Body of pancreas (tissue), 4 donors: ENCODE results near the gene PASD1. TPM values are rescaled to one million over a fixed set of nuclear protein-coding genes. Genes with fewer than 3 reads are reported as not detected.

ENCODE experiments used
- ATAC-seq: fragments of 150-250 bp; one replicate; pipeline ENCODE4 v1.9.1; 2016
- DNase-seq, 4 donors: peaks; one replicate each; pipeline ENCODE4 v3.0.0-alpha.2; 2019
- H3K27ac ChIP-seq, 4 donors: fragments of 200-600 bp; sonication (generic); 1 replicate in 3 of 4; 2 replicates in 1 of 4; pipeline versions ENCODE4 v1.5.1 to v1.6.1; 2016 to 2019; ENCODE audit warnings: mild to moderate bottlenecking in 1 of 4, mixed read lengths in 1 of 4, moderate library complexity in 1 of 4
- H3K27me3 ChIP-seq, 2 donors: fragments of 200-600 bp; sonication (generic); one replicate each; pipeline ENCODE4 v1.6.0; 2016; ENCODE audit warnings: mild to moderate bottlenecking in 1 of 2
- H3K36me3 ChIP-seq, 2 donors: fragments of 200-600 bp; sonication (generic); replicated peaks in 1 of 2; 2 replicates each; pipeline ENCODE4 v1.5.1; 2016; ENCODE audit warnings: low read depth in 2 of 2; ENCODE audit not compliant: insufficient read depth in 1 of 2
- H3K4me1 ChIP-seq: fragments of 200-600 bp; sonication (generic); one replicate; pipeline ENCODE4 v1.6.0; 2016
- H3K4me3 ChIP-seq, 2 donors: fragments of 200-600 bp; sonication (generic); 1 replicate in 1 of 2; 2 replicates in 1 of 2; pipeline ENCODE4 v1.5.1; 2016 to 2019
- H3K9me3 ChIP-seq, 3 donors: fragments of 200-600 bp; sonication (generic); 1 replicate in 2 of 3; 2 replicates in 1 of 3; pipeline ENCODE4 v1.5.1; 2016
- POLR2A ChIP-seq, 3 donors: fragments of 450-650 bp; IDR thresholded peaks; one replicate each; pipeline ENCODE4 v1.6.1; 2016; ENCODE audit warnings: antibody characterized with exemption in 3 of 3, mild to moderate bottlenecking in 2 of 3
- WGBS, 2 donors: methylation state at CpG; one replicate each; pipeline ENCODE4 v1.1.5; 2017; 5-methylcytosine and 5-hydroxymethylcytosine counted together
- intact Hi-C: fragments of 100-400 bp; cut with DNase I; formaldehyde crosslinking; loops from one replicate; pipeline ENCODE4 v1.15.1; 2023
- total RNA-seq, 2 donors: library from RNA; depleted of rRNA; stranded (reverse); fragments of >200 nt; gene quantifications; one replicate each; pipeline ENCODE4 v1.1.0, GENCODE V29; 2016
- TF ChIP-seq, protein P1 (sequence below), 7 experiments: fragments of 450-650 bp in 4 of 7; fragments of 200-600 bp in 3 of 7; sonication (generic) in 3 of 7; IDR thresholded peaks; one replicate each; pipeline ENCODE4 v1.5.1; 2016 to 2019; ENCODE audit warnings: antibody characterized with exemption in 7 of 7

PASD1 gene, protein sequence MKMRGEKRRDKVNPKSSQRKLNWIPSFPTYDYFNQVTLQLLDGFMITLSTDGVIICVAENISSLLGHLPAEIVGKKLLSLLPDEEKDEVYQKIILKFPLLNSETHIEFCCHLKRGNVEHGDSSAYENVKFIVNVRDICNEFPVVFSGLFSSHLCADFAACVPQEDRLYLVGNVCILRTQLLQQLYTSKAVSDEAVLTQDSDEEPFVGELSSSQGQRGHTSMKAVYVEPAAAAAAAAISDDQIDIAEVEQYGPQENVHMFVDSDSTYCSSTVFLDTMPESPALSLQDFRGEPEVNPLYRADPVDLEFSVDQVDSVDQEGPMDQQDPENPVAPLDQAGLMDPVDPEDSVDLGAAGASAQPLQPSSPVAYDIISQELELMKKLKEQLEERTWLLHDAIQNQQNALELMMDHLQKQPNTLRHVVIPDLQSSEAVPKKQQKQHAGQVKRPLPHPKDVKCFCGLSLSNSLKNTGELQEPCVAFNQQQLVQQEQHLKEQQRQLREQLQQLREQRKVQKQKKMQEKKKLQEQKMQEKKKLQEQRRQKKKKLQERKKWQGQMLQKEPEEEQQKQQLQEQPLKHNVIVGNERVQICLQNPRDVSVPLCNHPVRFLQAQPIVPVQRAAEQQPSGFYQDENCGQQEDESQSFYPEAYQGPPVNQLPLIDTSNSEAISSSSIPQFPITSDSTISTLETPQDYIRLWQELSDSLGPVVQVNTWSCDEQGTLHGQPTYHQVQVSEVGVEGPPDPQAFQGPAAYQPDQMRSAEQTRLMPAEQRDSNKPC
- not detected for total RNA-seq

DNA sequence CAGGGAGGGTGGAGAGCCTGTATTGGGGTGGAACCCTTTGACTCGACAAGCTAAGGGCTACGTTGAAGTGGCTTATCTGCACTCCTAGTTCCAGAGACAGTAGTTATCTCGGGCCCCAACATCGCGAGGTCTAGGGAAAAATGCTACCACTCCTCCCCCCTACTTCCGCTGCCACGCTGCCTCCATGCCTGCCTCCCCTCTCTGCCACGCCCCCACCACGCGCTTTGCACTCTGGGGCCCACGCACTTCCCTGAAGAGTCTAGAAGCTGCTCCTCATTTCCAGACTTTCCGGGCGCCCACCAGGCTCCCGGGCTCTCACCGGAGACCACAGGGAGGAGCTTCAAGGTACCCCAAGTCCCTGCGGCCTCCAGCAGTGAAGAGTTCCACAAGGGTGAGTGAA lies at the start of gene PASD1:
PASD1 (plus strand) TSS at position 227 of the 400 bp plus-strand sequence. CDS start 37,879 bp downstream, outside the sequence.
- 92 to 97% methylated on average over 16 of the region's 16 CpGs for WGBS, 2 donors
- TF ChIP-seq, protein P1, sequence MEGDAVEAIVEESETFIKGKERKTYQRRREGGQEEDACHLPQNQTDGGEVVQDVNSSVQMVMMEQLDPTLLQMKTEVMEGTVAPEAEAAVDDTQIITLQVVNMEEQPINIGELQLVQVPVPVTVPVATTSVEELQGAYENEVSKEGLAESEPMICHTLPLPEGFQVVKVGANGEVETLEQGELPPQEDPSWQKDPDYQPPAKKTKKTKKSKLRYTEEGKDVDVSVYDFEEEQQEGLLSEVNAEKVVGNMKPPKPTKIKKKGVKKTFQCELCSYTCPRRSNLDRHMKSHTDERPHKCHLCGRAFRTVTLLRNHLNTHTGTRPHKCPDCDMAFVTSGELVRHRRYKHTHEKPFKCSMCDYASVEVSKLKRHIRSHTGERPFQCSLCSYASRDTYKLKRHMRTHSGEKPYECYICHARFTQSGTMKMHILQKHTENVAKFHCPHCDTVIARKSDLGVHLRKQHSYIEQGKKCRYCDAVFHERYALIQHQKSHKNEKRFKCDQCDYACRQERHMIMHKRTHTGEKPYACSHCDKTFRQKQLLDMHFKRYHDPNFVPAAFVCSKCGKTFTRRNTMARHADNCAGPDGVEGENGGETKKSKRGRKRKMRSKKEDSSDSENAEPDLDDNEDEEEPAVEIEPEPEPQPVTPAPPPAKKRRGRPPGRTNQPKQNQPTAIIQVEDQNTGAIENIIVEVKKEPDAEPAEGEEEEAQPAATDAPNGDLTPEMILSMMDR (IDR thresholded peaks at IDR 0.05) = no peak
- no peak for TF ChIP-seq POLR2A (IDR thresholded peaks at IDR 0.05)
- no peaks in the 10 kb centered on the region for H3K4me1 ChIP-seq
- intact Hi-C loops = no loop called here
- H3K27me3 ChIP-seq = no peaks in the 10 kb centered on the region
- no peak within 1 kb of the TSS for H3K4me3 ChIP-seq
- no peak for DNase-seq
- ATAC-seq = no peak
- no peak within 1 kb of the TSS for H3K27ac ChIP-seq
- no peaks in the 10 kb centered on the region for H3K36me3 ChIP-seq
- H3K9me3 ChIP-seq = no peaks in the 10 kb centered on the region

DNA sequence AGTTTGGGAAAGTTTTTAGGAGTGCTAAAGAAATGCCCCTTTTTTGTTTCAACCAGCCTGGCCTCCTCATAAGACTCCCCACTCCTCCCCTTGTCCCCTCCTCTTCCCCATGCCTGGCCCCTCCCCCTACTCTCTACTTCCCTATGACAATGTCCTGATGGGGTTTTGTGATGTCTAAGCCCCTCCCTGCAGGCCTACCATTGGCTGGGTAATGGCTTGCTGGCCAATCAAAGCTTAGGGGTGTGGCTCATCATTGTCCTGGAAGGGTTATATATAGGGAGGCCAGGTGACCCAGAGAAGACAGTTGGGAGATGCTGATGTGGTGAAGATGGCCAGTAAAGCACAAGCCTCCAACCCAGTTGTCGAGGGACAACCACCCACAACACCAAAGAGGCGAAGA lies 48.2 kb upstream of the PASD1 start:
- WGBS, 2 donors = 57% methylated on average over 2 of the region's 2 CpGs; no CpG with 5 or more reads in 1 of the 2 donors
- no peaks in the 10 kb centered on the region for H3K9me3 ChIP-seq
- intact Hi-C loops = no loop called here
- no peak for DNase-seq
- no peak overlapping the region for H3K27ac ChIP-seq
- H3K36me3 ChIP-seq = no peaks in the 10 kb centered on the region
- TF ChIP-seq POLR2A (IDR thresholded peaks at IDR 0.05) = no peak
- TF ChIP-seq, protein P1 (IDR thresholded peaks at IDR 0.05) = no peak
- H3K4me3 ChIP-seq = no peak overlapping the region
- no peaks in the 10 kb centered on the region for H3K27me3 ChIP-seq
- no peak for ATAC-seq
- no peaks in the 10 kb centered on the region for H3K4me1 ChIP-seq

DNA sequence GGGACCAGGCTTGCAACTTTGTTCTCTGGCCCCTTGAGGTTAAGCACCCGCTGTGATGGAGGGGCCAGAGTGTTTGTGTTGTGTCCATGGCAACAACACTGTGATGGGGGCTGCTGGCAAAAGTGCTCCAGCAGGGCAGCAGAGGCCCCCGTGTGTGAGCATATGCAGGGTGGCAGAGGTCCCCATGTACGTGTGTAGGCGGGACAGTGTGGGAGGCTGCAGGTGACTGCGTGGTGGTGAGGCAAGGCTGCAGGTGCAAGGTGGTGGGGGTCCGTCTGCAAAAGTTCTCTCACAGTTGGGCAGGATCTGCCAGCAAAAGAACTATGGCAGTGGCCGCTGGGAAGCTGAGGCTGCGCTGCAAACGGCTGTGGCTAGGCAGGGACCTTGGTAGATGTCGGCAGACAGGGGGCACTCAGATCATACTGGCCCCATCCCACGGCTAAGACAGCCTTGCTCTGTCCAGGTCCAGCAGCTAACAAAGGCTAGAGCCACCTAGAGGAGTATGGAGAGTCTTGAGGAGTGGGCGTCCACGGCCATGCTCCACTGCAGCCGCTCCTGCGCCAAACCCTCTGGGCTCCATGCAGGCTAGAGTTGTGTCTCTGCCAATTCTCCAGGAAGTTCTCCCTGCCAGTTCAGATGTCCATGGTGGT lies 46.8 kb upstream of the PASD1 start:
- no peak for DNase-seq
- ATAC-seq = no peak
- 38 to 56% methylated on average over 6 to 8 of the region's 15 CpGs for WGBS, 2 donors

DNA sequence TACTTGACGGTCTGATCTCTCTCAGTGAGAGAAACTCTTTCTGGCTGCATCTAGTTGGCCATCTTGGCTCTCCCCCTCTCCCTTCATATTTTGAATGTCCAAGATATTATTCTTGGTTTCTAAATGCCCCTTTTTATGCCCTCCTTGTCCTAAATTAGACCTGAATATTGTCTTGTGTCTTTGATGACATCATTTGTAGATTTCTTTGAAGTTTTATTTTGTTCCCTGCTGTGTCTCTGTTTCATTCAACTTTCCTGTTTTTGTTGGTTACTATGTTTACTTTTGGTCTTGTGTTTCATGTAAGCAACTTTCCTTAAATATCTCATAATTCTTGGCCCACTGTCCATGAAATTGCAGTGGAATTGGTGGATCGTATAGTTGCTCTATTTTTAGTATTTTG lies 46.1 kb upstream of the PASD1 start:
- no peaks in the 10 kb centered on the region for H3K4me1 ChIP-seq
- DNase-seq (no peak), ATAC-seq (no peak)
- no peak overlapping the region for H3K4me3 ChIP-seq
- TF ChIP-seq POLR2A (IDR thresholded peaks at IDR 0.05) = no peak
- H3K27ac ChIP-seq = no peak overlapping the region
- WGBS, 2 donors = 43 to 69% methylated on average over 2 of the region's 2 CpGs
- H3K27me3 ChIP-seq = no peaks in the 10 kb centered on the region
- H3K9me3 ChIP-seq = no peaks in the 10 kb centered on the region
- intact Hi-C loops = no loop called here
- H3K36me3 ChIP-seq = no peaks in the 10 kb centered on the region

More for the DNA sequence above, 46.8 kb upstream of the PASD1 start:
- Histone ChIP-seq H3K27me3 (no peaks in the 10 kb centered on the region), H3K9me3 (no peaks in the 10 kb centered on the region), H3K27ac (no peak overlapping the region), H3K4me3 (no peak overlapping the region), H3K36me3 (no peaks in the 10 kb centered on the region), H3K4me1 (no peaks in the 10 kb centered on the region)
- intact Hi-C loops = no loop called here
- no peak for TF ChIP-seq POLR2A (IDR thresholded peaks at IDR 0.05)
- TF ChIP-seq, protein P1 (IDR thresholded peaks at IDR 0.05) = no peak

DNA sequence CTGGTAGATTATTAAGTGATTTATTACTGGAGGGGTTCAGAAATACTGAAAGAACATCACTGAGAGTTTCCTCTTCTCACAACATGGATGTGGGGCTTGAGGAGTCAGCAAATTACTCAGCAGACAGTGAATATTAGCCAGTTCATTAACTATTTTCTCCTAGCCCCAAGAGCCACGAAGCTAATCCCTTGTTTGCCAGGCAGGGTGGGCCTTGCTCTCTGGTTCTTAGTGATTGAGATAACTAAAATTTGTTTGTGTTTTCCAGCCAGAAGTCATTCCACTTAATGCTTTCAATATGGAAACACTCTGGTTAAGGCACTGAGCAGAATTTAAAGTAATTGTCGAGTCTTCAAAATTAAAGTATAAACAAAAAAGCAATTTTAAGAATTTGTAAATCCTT lies 40.1 kb upstream of the PASD1 start:
- ATAC-seq = no peak

More for the DNA sequence above, 40.1 kb upstream of the PASD1 start:
- H3K9me3 ChIP-seq = no peaks in the 10 kb centered on the region
- DNase-seq = no peak
- H3K27me3 ChIP-seq = no peaks in the 10 kb centered on the region
- H3K27ac ChIP-seq = no peak overlapping the region
- no peaks in the 10 kb centered on the region for H3K36me3 ChIP-seq
- H3K4me1 ChIP-seq = no peaks in the 10 kb centered on the region
- TF ChIP-seq POLR2A (IDR thresholded peaks at IDR 0.05) = no peak
- TF ChIP-seq, protein P1 (IDR thresholded peaks at IDR 0.05) = no peak
- WGBS, 2 donors = 36 to 51% methylated on average over 2 of the region's 2 CpGs
- intact Hi-C loops = no loop called here
- no peak overlapping the region for H3K4me3 ChIP-seq
